K562 (cell line): ENCODE data around the gene CSDE1. TPM values are rescaled to one million over a fixed set of nuclear protein-coding genes. Genes with fewer than 3 reads are reported as not detected.

Source experiments
- HMGN3 ChIP-seq: IDR thresholded peaks from 2 replicates; pipeline ENCODE4 v1.6.1; 2011; ENCODE audit warnings: borderline replicate concordance, low read depth, mild to moderate bottlenecking, mixed read lengths, low read length; ENCODE audit not compliant: insufficient read length; ENCODE audit errors: extremely low read depth
- NCOA6 ChIP-seq: fragments of 450-650 bp; IDR thresholded peaks from 2 replicates; pipeline ENCODE4 v1.6.1; 2017; ENCODE audit warnings: mild to moderate bottlenecking
- NFIC ChIP-seq: fragments of 450-650 bp; IDR thresholded peaks from 2 replicates; pipeline ENCODE4 v1.6.1; 2017; ENCODE audit warnings: mild to moderate bottlenecking, inconsistent platforms
- PHB ChIP-seq: fragments of 250-450 bp; sonication (Bioruptor Pico); IDR thresholded peaks from 2 replicates; pipeline ENCODE4 v1.5.0; 2021
- POLR2AphosphoS5 ChIP-seq: IDR thresholded peaks from 2 replicates; pipeline ENCODE4 v1.6.1; 2011; ENCODE audit warnings: mild to moderate bottlenecking, low read depth, low read length, moderate library complexity; ENCODE audit not compliant: control insufficient read depth, insufficient read depth
- RBFOX2 ChIP-seq: fragments of 200-400 bp; formaldehyde crosslinking; IDR thresholded peaks from 2 replicates; pipeline ENCODE4 v1.6.1; 2017; ENCODE audit warnings: low read depth, mild to moderate bottlenecking, low read length, moderate library complexity
- SRSF1 ChIP-seq: fragments of 200-400 bp; formaldehyde crosslinking; IDR thresholded peaks from 2 replicates; pipeline ENCODE4 v1.6.1; 2017; ENCODE audit warnings: mild to moderate bottlenecking, low read depth, low read length, moderate library complexity
- TAF7 ChIP-seq: fragments of 450-650 bp; IDR thresholded peaks from 2 replicates; pipeline ENCODE4 v1.6.1; 2016; ENCODE audit warnings: missing genetic modification characterization, missing compliant biosample characterization
- XRCC5 ChIP-seq: fragments of 200-400 bp; formaldehyde crosslinking; IDR thresholded peaks from 2 replicates; pipeline ENCODE4 v1.6.1; 2017; ENCODE audit warnings: low read depth, mild to moderate bottlenecking, low read length
- ZBTB17 ChIP-seq: fragments of 450-650 bp; formaldehyde crosslinking; IDR thresholded peaks from 2 replicates; pipeline ENCODE4 v1.4.0; 2020; ENCODE audit warnings: mild to moderate bottlenecking
- ZNF766 ChIP-seq: fragments of 200-800 bp; sonication (Bioruptor generic); conservative IDR thresholded peaks from 2 replicates; pipeline ENCODE4 v1.6.1; 2016; ENCODE audit warnings: missing genetic modification characterization, missing compliant biosample characterization
- polyA plus RNA-seq, 8 experiments: library from polyadenylated mRNA; depleted of rRNA in 4 of 8; stranded (reverse) in 5 of 8; unstranded in 3 of 8; fragments of >200 nt; fragmentation: Nextera tagmentation in 2 of 8; fragmentation: Illumina TruSeq in 1 of 8; extraction: Ambion mirVana in 2 of 8; extraction: Trizol in 1 of 8; gene quantifications; 2 replicates each; pipeline versions ENCODE4 v1.2.1 to v1.2.3, GENCODE V29; 2011 to 2014; ENCODE audit warnings: inconsistent platforms in 1 of 8, missing spikeins in 1 of 8
- total RNA-seq, 7 experiments: library from RNA; depleted of rRNA in 6 of 7; stranded (reverse); fragments of >200 nt in 6 of 7; fragmentation: Illumina TruSeq in 2 of 7; extraction: Trizol in 2 of 7; gene quantifications; 2 replicates each; pipeline versions ENCODE4 v1.2.1 to v1.2.3, GENCODE V29; 2011 to 2021; ENCODE audit warnings: low replicate concordance in 1 of 7
- TF ChIP-seq, protein P1 (sequence below): fragments of 250-450 bp; sonication (Bioruptor Pico); IDR thresholded peaks from 2 replicates; pipeline ENCODE4 v1.8.0; 2021; ENCODE audit warnings: mild to moderate bottlenecking, moderate library complexity
- TF ChIP-seq, protein P2 (sequence below): fragments of 450-650 bp; IDR thresholded peaks from 2 replicates; pipeline ENCODE4 v1.6.1; 2017; ENCODE audit warnings: antibody characterized with exemption

CSDE1 gene
- total and polyA plus RNA-seq, 9 of the 15 experiments (the other 6 are each of a cell fraction or from before 2014, with no cell fraction given) = 174 to 538 (median 403) TPM

DNA sequence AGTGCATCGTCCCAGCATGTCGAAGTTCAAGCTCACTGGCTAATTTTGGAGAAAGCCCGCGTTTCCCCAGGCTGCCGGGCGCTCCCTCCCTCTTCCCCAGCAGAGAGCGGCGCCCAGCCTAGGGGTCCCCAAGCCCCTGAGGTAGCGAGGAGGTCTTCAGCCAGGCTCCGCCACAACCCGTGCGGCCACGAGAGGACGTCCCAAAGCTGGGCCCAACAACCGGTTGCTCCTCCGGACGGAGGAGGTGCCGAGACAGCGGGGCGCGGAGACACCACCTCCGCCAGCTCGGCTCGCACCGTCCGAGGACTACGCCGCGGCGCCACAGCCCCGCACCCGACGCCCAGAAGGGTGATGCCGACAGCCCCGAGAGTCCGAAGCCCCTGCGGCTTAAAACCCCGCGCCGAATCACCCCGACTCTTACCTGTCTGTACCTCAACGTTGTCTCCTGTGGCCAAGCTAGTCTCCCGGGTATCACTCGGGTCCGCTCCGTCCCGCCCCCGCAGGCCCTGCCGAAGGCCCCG lies 88.2 kb downstream of the CSDE1 start, which contains the start of gene DENND2C (continued):
- no peak for TF ChIP-seq ZNF766 (CRISPR knock-in tag)
- TF ChIP-seq, protein P1, sequence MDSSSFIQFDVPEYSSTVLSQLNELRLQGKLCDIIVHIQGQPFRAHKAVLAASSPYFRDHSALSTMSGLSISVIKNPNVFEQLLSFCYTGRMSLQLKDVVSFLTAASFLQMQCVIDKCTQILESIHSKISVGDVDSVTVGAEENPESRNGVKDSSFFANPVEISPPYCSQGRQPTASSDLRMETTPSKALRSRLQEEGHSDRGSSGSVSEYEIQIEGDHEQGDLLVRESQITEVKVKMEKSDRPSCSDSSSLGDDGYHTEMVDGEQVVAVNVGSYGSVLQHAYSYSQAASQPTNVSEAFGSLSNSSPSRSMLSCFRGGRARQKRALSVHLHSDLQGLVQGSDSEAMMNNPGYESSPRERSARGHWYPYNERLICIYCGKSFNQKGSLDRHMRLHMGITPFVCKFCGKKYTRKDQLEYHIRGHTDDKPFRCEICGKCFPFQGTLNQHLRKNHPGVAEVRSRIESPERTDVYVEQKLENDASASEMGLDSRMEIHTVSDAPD = no peak
- TF ChIP-seq XRCC5 = no peak
- TF ChIP-seq POLR2AphosphoS5 = no peak
- TF ChIP-seq, protein P2, sequence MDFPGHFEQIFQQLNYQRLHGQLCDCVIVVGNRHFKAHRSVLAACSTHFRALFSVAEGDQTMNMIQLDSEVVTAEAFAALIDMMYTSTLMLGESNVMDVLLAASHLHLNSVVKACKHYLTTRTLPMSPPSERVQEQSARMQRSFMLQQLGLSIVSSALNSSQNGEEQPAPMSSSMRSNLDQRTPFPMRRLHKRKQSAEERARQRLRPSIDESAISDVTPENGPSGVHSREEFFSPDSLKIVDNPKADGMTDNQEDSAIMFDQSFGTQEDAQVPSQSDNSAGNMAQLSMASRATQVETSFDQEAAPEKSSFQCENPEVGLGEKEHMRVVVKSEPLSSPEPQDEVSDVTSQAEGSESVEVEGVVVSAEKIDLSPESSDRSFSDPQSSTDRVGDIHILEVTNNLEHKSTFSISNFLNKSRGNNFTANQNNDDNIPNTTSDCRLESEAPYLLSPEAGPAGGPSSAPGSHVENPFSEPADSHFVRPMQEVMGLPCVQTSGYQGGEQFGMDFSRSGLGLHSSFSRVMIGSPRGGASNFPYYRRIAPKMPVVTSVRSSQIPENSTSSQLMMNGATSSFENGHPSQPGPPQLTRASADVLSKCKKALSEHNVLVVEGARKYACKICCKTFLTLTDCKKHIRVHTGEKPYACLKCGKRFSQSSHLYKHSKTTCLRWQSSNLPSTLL = peak; percentile 95
- peak; percentile 48 for TF ChIP-seq HMGN3
- TF ChIP-seq NFIC = peak; percentile 74
- TF ChIP-seq NCOA6 = peak; percentile 87
- TF ChIP-seq SRSF1 = no peak
- 0 out of 2 replicates have a peak, but pooled peaks have one; percentile 5 for TF ChIP-seq RBFOX2
- TF ChIP-seq TAF7 = no peak
- TF ChIP-seq ZBTB17 (CRISPR knock-in tag) = no peak
- 0 out of 2 replicates have a peak, but pooled peaks have one; percentile 14 for TF ChIP-seq PHB (CRISPR knock-in tag)
